Subcutaneous adipose tissue (tissue), 4 donors: ENCODE results near the gene TMEM218. TPM values are rescaled to one million over a fixed set of nuclear protein-coding genes. Genes with fewer than 3 reads are reported as not detected.

Source experiments
- total RNA-seq, 4 donors: library from RNA; depleted of rRNA; stranded (reverse); fragments of >200 nt; gene quantifications; one replicate each; pipeline ENCODE4 v1.1.0, GENCODE V29; 2016
- TF ChIP-seq, protein P1 (sequence below): fragments of 450-650 bp; IDR thresholded peaks from one replicate; pipeline ENCODE4 v1.5.1; 2016; ENCODE audit warnings: low read depth, mild to moderate bottlenecking, control low read depth, antibody characterized with exemption, moderate library complexity

The TMEM218 gene
- total RNA-seq, 4 donors from 2014 or later = 15.6 to 34.1 (median 30.8) TPM

DNA sequence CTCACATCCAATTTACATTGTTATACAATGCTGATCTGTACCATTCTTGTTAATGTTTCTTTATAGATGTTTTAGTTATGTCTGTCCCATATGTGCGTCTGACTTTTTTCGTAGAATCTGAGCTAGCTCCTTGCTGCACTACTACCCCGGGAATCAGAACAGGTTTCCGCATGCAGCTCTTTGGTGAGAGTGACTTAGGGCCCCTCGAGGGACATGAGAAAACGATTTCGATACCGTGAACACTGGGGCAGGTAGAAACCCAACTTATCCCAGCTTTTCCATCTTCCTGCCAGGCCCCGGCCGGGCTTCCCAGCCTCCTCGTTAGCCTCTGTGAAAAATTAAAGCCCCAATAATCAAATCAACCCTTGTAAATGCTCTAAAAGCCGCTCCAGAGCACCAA lies 29.8 kb upstream of the TMEM218 start:
- TF ChIP-seq, protein P1, sequence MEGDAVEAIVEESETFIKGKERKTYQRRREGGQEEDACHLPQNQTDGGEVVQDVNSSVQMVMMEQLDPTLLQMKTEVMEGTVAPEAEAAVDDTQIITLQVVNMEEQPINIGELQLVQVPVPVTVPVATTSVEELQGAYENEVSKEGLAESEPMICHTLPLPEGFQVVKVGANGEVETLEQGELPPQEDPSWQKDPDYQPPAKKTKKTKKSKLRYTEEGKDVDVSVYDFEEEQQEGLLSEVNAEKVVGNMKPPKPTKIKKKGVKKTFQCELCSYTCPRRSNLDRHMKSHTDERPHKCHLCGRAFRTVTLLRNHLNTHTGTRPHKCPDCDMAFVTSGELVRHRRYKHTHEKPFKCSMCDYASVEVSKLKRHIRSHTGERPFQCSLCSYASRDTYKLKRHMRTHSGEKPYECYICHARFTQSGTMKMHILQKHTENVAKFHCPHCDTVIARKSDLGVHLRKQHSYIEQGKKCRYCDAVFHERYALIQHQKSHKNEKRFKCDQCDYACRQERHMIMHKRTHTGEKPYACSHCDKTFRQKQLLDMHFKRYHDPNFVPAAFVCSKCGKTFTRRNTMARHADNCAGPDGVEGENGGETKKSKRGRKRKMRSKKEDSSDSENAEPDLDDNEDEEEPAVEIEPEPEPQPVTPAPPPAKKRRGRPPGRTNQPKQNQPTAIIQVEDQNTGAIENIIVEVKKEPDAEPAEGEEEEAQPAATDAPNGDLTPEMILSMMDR = no peak

DNA sequence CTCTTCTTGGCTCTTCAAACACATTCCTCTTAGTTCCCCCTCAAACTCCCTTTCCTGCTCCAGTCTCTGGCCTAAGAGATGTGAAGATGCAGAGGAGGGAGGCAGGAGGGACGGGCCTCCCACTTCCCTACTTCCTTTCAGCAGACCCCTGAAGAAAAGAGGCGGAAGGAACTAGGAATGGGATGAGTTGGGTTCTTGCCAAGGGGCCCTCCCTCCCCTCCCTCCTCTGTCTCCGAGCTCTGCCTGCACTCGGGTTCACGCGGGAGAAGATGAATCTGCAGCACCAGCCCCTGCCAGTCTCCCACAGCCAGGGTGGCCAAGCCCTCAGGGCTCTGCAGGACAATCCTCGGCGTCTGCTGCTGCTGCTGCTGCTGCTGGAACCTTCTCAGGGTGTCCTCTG lies 28.8 kb upstream of the TMEM218 start:
- TF ChIP-seq, protein P1 = no peak

DNA sequence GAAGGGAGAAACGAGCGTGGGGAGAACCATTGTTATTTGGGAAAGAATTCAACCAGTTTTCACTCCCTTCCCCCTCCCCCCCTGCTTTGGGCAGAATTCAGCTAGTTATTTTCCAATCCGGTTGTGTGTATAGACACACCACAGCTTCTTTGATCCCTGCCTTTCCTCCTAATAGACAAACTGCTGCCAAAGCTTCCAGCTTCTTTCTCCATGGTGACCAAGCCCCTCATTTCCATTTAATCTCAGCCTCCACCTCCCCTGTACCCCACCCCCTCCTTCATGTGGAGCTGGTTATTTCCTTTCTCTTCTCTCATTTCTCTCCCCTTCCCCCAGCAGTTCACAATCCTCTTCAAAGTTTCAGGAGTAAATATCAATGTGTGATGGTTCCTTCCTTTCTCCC lies 28.4 kb upstream of the TMEM218 start:
- TF ChIP-seq, protein P1 = no peak

DNA sequence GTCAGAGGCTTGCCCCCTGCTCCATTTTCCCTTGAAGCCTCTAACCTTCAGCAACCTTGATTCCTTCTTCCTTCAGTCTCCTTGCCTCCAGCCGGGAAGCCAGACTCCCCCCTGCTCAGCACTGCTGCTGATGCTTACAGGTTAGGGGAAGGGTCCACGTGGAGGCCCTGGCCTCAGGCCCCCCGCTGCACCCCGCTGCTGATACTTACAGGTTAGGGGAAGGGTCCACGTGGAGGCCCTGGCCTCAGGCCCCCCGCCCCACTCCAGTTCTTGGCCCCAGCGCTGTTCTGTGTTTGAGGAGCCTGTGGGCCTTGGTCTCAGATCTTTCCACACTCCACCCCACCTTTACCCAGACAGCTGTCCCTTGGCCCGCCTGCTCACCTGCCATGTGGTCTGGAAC lies 27.5 kb upstream of the TMEM218 start:
- TF ChIP-seq, protein P1 = no peak

DNA sequence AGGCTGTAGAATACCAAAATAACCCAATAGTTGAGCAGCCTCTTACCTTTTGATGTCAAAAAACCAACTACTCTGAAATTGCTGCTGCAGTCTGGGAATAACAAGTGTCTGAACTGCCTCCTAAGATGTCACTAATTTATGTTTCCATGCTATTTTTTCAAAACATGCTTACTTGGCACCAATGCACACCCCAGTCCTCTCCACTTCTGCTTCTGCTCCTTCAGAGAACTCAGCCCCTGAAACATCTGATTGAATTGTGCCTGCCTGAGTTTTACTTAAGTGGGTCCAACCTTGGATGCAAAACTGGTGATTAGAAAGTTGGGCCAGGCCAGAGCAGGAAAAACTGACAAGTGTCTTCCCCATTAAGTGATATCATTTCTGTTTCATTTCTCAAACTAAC lies 24.6 kb upstream of the TMEM218 start:
- TF ChIP-seq, protein P1 = no peak

DNA sequence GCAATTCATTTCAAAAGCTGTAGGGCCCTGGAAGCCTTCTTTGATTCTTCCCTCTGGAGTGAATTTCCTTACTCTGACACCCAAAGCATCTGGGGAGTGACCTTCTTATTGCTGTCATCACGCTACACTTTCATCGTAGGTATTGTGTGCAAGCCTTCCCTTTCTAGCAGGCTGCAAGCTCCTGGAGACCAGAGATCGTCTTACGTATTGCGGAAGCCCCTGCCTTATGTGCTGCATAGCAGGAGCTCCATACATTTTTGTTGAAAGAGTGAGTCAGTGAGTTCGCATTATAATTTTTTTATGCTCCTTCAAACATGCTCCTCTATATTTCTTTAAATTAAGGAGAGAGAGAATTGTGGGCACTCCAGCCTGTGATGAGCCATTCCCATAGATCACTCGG lies 21.2 kb upstream of the TMEM218 start:
- TF ChIP-seq, protein P1 = no peak

DNA sequence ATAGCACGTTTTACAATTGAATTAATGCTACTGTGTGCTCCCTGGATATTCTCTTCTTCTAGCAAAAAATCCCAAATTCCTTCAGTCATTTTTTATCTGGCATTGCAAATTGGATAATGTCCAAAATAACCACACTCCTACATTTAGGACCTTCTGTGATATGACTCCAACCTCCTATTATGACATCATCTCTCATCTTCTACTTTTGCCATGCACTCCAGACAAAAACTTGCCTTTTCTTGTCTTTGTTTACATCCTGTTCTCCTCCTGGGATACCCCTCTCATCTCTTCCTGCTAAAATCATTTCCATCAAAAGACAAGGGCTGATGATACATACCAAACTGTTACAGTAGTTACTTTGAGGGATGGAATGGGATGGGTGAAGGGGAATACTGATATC lies 20.6 kb upstream of the TMEM218 start:
- TF ChIP-seq, protein P1 = no peak
